ENCODE data around the gene TRH.

DNA sequence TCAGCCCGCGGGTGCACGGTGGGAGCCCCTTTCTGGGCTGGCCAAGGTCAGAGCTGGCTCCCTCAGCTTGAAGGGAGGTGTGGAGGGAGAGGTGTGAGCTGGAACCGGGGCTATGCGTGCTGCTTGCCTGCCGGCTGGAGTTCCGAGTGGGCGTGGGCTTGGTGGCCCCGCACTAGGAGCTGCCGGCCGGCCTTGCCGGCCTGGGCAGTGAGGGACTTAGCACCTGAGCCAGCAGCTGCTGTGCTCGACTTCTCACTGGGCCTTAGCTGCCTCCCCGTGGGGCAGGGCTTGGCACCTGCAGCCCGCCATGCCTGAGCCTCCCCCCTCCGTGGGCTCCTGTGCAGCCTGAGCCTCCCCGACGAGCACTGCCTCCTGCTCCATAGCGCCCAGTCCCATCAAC, 36.0 kb downstream of the TRH start:
- TF ChIP-seq, protein P1, sequence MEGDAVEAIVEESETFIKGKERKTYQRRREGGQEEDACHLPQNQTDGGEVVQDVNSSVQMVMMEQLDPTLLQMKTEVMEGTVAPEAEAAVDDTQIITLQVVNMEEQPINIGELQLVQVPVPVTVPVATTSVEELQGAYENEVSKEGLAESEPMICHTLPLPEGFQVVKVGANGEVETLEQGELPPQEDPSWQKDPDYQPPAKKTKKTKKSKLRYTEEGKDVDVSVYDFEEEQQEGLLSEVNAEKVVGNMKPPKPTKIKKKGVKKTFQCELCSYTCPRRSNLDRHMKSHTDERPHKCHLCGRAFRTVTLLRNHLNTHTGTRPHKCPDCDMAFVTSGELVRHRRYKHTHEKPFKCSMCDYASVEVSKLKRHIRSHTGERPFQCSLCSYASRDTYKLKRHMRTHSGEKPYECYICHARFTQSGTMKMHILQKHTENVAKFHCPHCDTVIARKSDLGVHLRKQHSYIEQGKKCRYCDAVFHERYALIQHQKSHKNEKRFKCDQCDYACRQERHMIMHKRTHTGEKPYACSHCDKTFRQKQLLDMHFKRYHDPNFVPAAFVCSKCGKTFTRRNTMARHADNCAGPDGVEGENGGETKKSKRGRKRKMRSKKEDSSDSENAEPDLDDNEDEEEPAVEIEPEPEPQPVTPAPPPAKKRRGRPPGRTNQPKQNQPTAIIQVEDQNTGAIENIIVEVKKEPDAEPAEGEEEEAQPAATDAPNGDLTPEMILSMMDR (conservative IDR thresholded peaks at IDR 0.05; ENCODE audit: low read depth, low read length), result no peak
- TF ChIP-seq EZH2 (IDR thresholded peaks at IDR 0.05; ENCODE audit: borderline replicate concordance, low read depth, low read length, poor library complexity, severe bottlenecking), result no peak

Measured in A673 (cell line).